ENCODE data around the gene ITM2C.

The ITM2C gene

GRCh38 chr2:230925879-230926765, 61.4 kb downstream of the ITM2C start:
- DNase-seq (ENCODE audit: low read depth in 2 of 2) = no peak

- DNase-seq (ENCODE audit: low read depth in 2 of 2) = no peak
Measured at GRCh38 chr2:230927711-230928341, 63.1 kb downstream of the ITM2C start.
